CD8-positive, alpha-beta memory T cell (primary cell): ENCODE results near the gene SLC50A1. TPM values are rescaled to one million over a fixed set of nuclear protein-coding genes. Genes with fewer than 3 reads are reported as not detected.
A peak's percentile ranks its signal among the peaks of the same experiment; 100 is the strongest.

Source experiments
- CTCF ChIA-PET: fragments of 350-600 bp; sonication (Branson Sonifier 250); formaldehyde crosslinking; loops from one replicate; lab custom pipeline; 2021; ENCODE audit warnings: antibody characterized with exemption; lab: Charles Lee
- POLR2A ChIA-PET: fragments of 350-600 bp; sonication (Branson Sonifier 250); formaldehyde crosslinking; loops from one replicate; lab custom pipeline; 2021; ENCODE audit warnings: antibody characterized with exemption; lab: Charles Lee
- DNase-seq, 5 donors: peaks; one replicate each; pipeline versions ENCODE4 v3.0.0 to v3.0.0-alpha.2; 2020 to 2022; ENCODE audit warnings: mixed read lengths in 1 of 5
- H3K27ac ChIP-seq: one replicate; pipeline ENCODE4 v1.7.0; 2013; ENCODE audit warnings: low read depth, mild to moderate bottlenecking, low read length, moderate library complexity
- H3K27me3 ChIP-seq: 2 replicates; pipeline ENCODE4 v1.7.0; 2013; ENCODE audit warnings: low read length, mild to moderate bottlenecking; ENCODE audit not compliant: insufficient read depth, poor library complexity, severe bottlenecking
- H3K36me3 ChIP-seq: 2 replicates; pipeline ENCODE4 v1.7.0; 2013; ENCODE audit warnings: mild to moderate bottlenecking, low read length, moderate library complexity; ENCODE audit not compliant: insufficient read depth
- H3K4me1 ChIP-seq: 2 replicates; pipeline ENCODE4 v1.7.0; 2013; ENCODE audit warnings: mild to moderate bottlenecking, low read length, moderate library complexity; ENCODE audit not compliant: insufficient read depth
- H3K4me3 ChIP-seq: 2 replicates; pipeline ENCODE4 v1.7.0; 2013; ENCODE audit warnings: mild to moderate bottlenecking, low read length
- H3K9me3 ChIP-seq: 2 replicates; pipeline ENCODE4 v1.7.0; 2013; ENCODE audit warnings: mild to moderate bottlenecking, low read length
- H3K27ac Mint-ChIP-seq, 8 donors: one replicate each; pipeline ENCODE4 v1.8.0; 2020 to 2021; ENCODE audit warnings: mixed read lengths in 8 of 8, mild to moderate bottlenecking in 6 of 8, inconsistent platforms in 3 of 8, moderate library complexity in 3 of 8
- H3K27me3 Mint-ChIP-seq, 2 donors: one replicate each; pipeline ENCODE4 v1.8.0; 2020 to 2021; ENCODE audit warnings: mixed read lengths in 2 of 2, mild to moderate bottlenecking in 1 of 2, moderate library complexity in 1 of 2
- H3K36me3 Mint-ChIP-seq, 3 donors: one replicate each; pipeline ENCODE4 v1.8.0; 2020 to 2021; ENCODE audit warnings: mixed read lengths in 3 of 3, inconsistent platforms in 1 of 3, mild to moderate bottlenecking in 1 of 3
- H3K4me1 Mint-ChIP-seq, 3 donors: one replicate each; pipeline ENCODE4 v1.8.0; 2020 to 2021; ENCODE audit warnings: mixed read lengths in 3 of 3, inconsistent platforms in 1 of 3, mild to moderate bottlenecking in 1 of 3
- H3K4me3 Mint-ChIP-seq, 7 donors: one replicate each; pipeline ENCODE4 v1.8.0; 2020 to 2021; ENCODE audit warnings: mixed read lengths in 7 of 7, mild to moderate bottlenecking in 6 of 7, moderate library complexity in 4 of 7, inconsistent platforms in 2 of 7
- H3K9me3 Mint-ChIP-seq, 5 donors: one replicate each; pipeline ENCODE4 v1.8.0; 2020 to 2022; ENCODE audit warnings: mixed read lengths in 5 of 5, mild to moderate bottlenecking in 3 of 5, moderate library complexity in 2 of 5, inconsistent platforms in 1 of 5
- polyA plus RNA-seq: library from polyadenylated mRNA; unstranded; fragments of 300-500 nt; fragmentation: Illumina TruSeq; gene quantifications from one replicate; pipeline ENCODE4 v1.2.3, GENCODE V29; 2021
- total RNA-seq, 2 experiments: library from RNA; stranded (reverse); gene quantifications; one replicate each; pipeline ENCODE4 v1.2.3, GENCODE V29; 2021

Gene SLC50A1
- total RNA-seq (10 to 100 TPM; 43.4 to 47.2 TPM), polyA plus RNA-seq (49.5 TPM)

- H3K4me3 ChIP-seq = peak within 1 kb of the TSS; percentile 99
- peak within 1 kb of the TSS; percentile 93 for H3K27ac ChIP-seq
- H3K27me3 ChIP-seq = no peaks in the 10 kb centered on the region
- peaks cover 23% of the 10 kb centered on the region for H3K4me1 ChIP-seq
- H3K27me3 Mint-ChIP-seq = peaks cover 5 to 6% of the 10 kb centered on the region in 2 donors
- no peaks in the 10 kb centered on the region for H3K9me3 Mint-ChIP-seq
- peak within 1 kb of the TSS; percentile 94 to 100 (median 97) for H3K4me3 Mint-ChIP-seq
- H3K27ac Mint-ChIP-seq = peak within 1 kb of the TSS; percentile 94 to 100 (median 99)
- H3K36me3 ChIP-seq = no peaks in the 10 kb centered on the region
- DNase-seq = peak; percentile 90 to 93 (median 91)
- no peaks in the 10 kb centered on the region for H3K9me3 ChIP-seq
- ChIA-PET CTCF (interaction anchor here (0.6 to 1.7 kb wide), 11 partner anchors 9 to 551 kb away, joined by 3 to 11 read pairs (median 3); partner anchors contain the start of gene KRTCAP2), POLR2A (interaction anchor here (0.6 kb wide), 1 partner anchor 158 kb away, joined by 3 read pairs; no protein-coding TSS in a partner anchor)
- peaks cover 39 to 52% (median 52%) of the 10 kb centered on the region in 3 donors for H3K4me1 Mint-ChIP-seq
- H3K36me3 Mint-ChIP-seq = peaks cover 0 to 21% (median 1%) of the 10 kb centered on the region in 3 donors
These were observed at the start of gene SLC50A1 for GRCh38 chr1:155135415-155136028. Gene SLC50A1 (plus strand): TSS chr1:155135852. CDS start chr1:155135912, 60 bp downstream.

GRCh38 chr1:155086128-155086741 is 49.4 kb upstream of the SLC50A1 start:
- Histone ChIP-seq H3K4me1 (peaks cover 46% of the 10 kb centered on the region), H3K4me3 (no peak overlapping the region), H3K36me3 (no peaks in the 10 kb centered on the region), H3K9me3 (no peaks in the 10 kb centered on the region), H3K27ac (no peak overlapping the region), H3K27me3 (peaks cover 31% of the 10 kb centered on the region)
- DNase-seq = peak; percentile 74 to 87 (median 76)
- peaks cover 0 to 5% (median 2%) of the 10 kb centered on the region in 3 donors for H3K36me3 Mint-ChIP-seq
- H3K4me3 Mint-ChIP-seq = peak overlapping the region; percentile 23 to 89 (median 68)
- H3K27ac Mint-ChIP-seq = peak overlapping the region in 2 of 8 donors; percentile 61 to 85
- peaks cover 29 to 42% (median 34%) of the 10 kb centered on the region in 3 donors for H3K4me1 Mint-ChIP-seq
- peaks cover 0 to 2% (median 0%) of the 10 kb centered on the region in 5 donors for H3K9me3 Mint-ChIP-seq
- peaks cover 31 to 32% of the 10 kb centered on the region in 2 donors for H3K27me3 Mint-ChIP-seq
- CTCF ChIA-PET = interaction anchor here (0.6 to 4.8 kb wide), 15 partner anchors 9 to 165 kb away, joined by 3 to 107 read pairs (median 9); partner anchors contain the start of genes ADAM15, EFNA4 and KRTCAP2
- POLR2A ChIA-PET = interaction anchor here (0.7 to 2.2 kb wide), 2 partner anchors 22 to 103 kb away, joined by 4 to 15 read pairs; partner anchors contain the start of genes EFNA4 and FLAD1

GRCh38 chr1:155086856-155087535 is 48.7 kb upstream of the SLC50A1 start:
- H3K27me3 ChIP-seq = peaks cover 25% of the 10 kb centered on the region
- CTCF ChIA-PET = interaction anchor here (0.6 to 4.8 kb wide), 9 partner anchors 8 to 88 kb away, joined by 3 to 107 read pairs (median 39); partner anchors contain the start of genes EFNA4 and KRTCAP2
- no peaks in the 10 kb centered on the region for H3K36me3 ChIP-seq
- H3K27ac Mint-ChIP-seq = peak overlapping the region in 2 of 8 donors; percentile 73 to 79
- peak overlapping the region in 2 of 7 donors; percentile 28 to 82 for H3K4me3 Mint-ChIP-seq
- no peak for DNase-seq
- no peaks in the 10 kb centered on the region for H3K9me3 Mint-ChIP-seq
- H3K9me3 ChIP-seq = no peaks in the 10 kb centered on the region
- H3K36me3 Mint-ChIP-seq = peaks cover 0 to 5% (median 0%) of the 10 kb centered on the region in 3 donors
- H3K27me3 Mint-ChIP-seq = peaks cover 25 to 26% of the 10 kb centered on the region in 2 donors
- no peak overlapping the region for H3K4me3 ChIP-seq
- H3K4me1 Mint-ChIP-seq = peaks cover 28 to 40% (median 30%) of the 10 kb centered on the region in 3 donors
- H3K4me1 ChIP-seq = peaks cover 44% of the 10 kb centered on the region
- no peak overlapping the region for H3K27ac ChIP-seq
- POLR2A ChIA-PET = interaction anchor here (0.6 kb wide), 1 partner anchor 186 kb away, joined by 3 read pairs; the partner anchor contains the start of gene CLK2

- no peaks in the 10 kb centered on the region for H3K27me3 ChIP-seq
- no peak overlapping the region for H3K27ac ChIP-seq
- H3K27ac Mint-ChIP-seq = peak overlapping the region in 1 of 8 donors; percentile 30
- H3K9me3 Mint-ChIP-seq = no peaks in the 10 kb centered on the region
- DNase-seq = peak; percentile 69 to 84 (median 73)
- no peak overlapping the region for H3K4me3 ChIP-seq
- H3K9me3 ChIP-seq = no peaks in the 10 kb centered on the region
- peaks cover 1 to 5% of the 10 kb centered on the region in 2 donors for H3K27me3 Mint-ChIP-seq
- H3K4me1 ChIP-seq = peaks cover 9% of the 10 kb centered on the region
- H3K4me3 Mint-ChIP-seq = no peak overlapping the region
- H3K36me3 Mint-ChIP-seq = no peaks in the 10 kb centered on the region
- H3K4me1 Mint-ChIP-seq = peaks cover 4 to 6% (median 4%) of the 10 kb centered on the region in 3 donors
- H3K36me3 ChIP-seq = no peaks in the 10 kb centered on the region
- ChIA-PET CTCF (interaction anchor here (0.8 to 6.8 kb wide), 38 partner anchors 9 to 187 kb away, joined by 3 to 177 read pairs (median 5); partner anchors contain the start of genes ADAM15, CKS1B, EFNA1 and EFNA4), POLR2A (interaction anchor here (0.6 to 1.3 kb wide), 2 partner anchors 82 to 215 kb away, joined by 3 to 5 read pairs; partner anchors contain the start of gene KRTCAP2)
These were observed 44.3 kb upstream of the SLC50A1 start for GRCh38 chr1:155091071-155092051.

- no peaks in the 10 kb centered on the region for H3K27me3 ChIP-seq
- ChIA-PET CTCF (interaction anchor here (0.9 to 6.8 kb wide), 34 partner anchors 8 to 187 kb away, joined by 3 to 177 read pairs (median 5); partner anchors contain the start of genes ADAM15, CKS1B, EFNA1 and EFNA4), POLR2A (interaction anchor here (1.3 kb wide), 1 partner anchor 81 kb away, joined by 3 read pairs; the partner anchor contains the start of gene KRTCAP2)
- H3K4me1 ChIP-seq = peaks cover 7% of the 10 kb centered on the region
- no peaks in the 10 kb centered on the region for H3K9me3 ChIP-seq
- H3K27ac ChIP-seq = no peak overlapping the region
- H3K4me3 ChIP-seq = no peak overlapping the region
- H3K36me3 ChIP-seq = no peaks in the 10 kb centered on the region
- Mint-ChIP-seq H3K36me3 (no peaks in the 10 kb centered on the region), H3K9me3 (no peaks in the 10 kb centered on the region), H3K4me1 (peaks cover 4 to 5% (median 4%) of the 10 kb centered on the region in 3 donors), H3K4me3 (no peak overlapping the region), H3K27ac (no peak overlapping the region), H3K27me3 (peaks cover 2 to 5% of the 10 kb centered on the region in 2 donors)
- no peak for DNase-seq
These were observed 43.5 kb upstream of the SLC50A1 start for GRCh38 chr1:155092131-155092530.

GRCh38 chr1:155092641-155093040 is 43.0 kb upstream of the SLC50A1 start:
- CTCF ChIA-PET = interaction anchor here (1.2 to 6.8 kb wide), 5 partner anchors 22 to 87 kb away, joined by 3 to 177 read pairs (median 7); partner anchors contain the start of genes KRTCAP2 and TRIM46

More at GRCh38 chr1:155092641-155093040, 43.0 kb upstream of the SLC50A1 start:
- POLR2A ChIA-PET = no interaction called here
- Mint-ChIP-seq H3K4me3 (no peak overlapping the region), H3K36me3 (no peaks in the 10 kb centered on the region), H3K9me3 (peaks cover 0 to 2% (median 0%) of the 10 kb centered on the region in 5 donors), H3K27ac (no peak overlapping the region), H3K4me1 (peaks cover 4 to 5% (median 4%) of the 10 kb centered on the region in 3 donors), H3K27me3 (peaks cover 4 to 7% of the 10 kb centered on the region in 2 donors)
- Histone ChIP-seq H3K36me3 (no peaks in the 10 kb centered on the region), H3K4me1 (peaks cover 7% of the 10 kb centered on the region), H3K27ac (no peak overlapping the region), H3K4me3 (no peak overlapping the region), H3K9me3 (no peaks in the 10 kb centered on the region), H3K27me3 (no peaks in the 10 kb centered on the region)
- DNase-seq = no peak
